DOHH2 (cell line): ENCODE data around the gene KMT2D.

Experiments used
- H3F3A ChIP-seq: fragments of 200-600 bp; sonication (generic), shearing (Covaris generic); 2 replicates; pipeline ENCODE4 v1.6.0; 2016; ENCODE audit warnings: antibody characterized with exemption, mild to moderate bottlenecking; ENCODE audit not compliant: control insufficient read depth, insufficient read depth
- H3K27ac ChIP-seq: fragments of 200-600 bp; sonication (generic); 2 replicates; pipeline ENCODE4 v1.5.1; 2014; ENCODE audit warnings: low read depth, mild to moderate bottlenecking, low read length, moderate library complexity
- H3K27me3 ChIP-seq: fragments of 200-600 bp; sonication (generic); 2 replicates; pipeline ENCODE4 v1.6.1; 2014; ENCODE audit warnings: mild to moderate bottlenecking, low read length, mixed read lengths; ENCODE audit not compliant: control insufficient read depth
- H3K36me3 ChIP-seq: fragments of 200-600 bp; sonication (generic); 2 replicates; pipeline ENCODE4 v1.6.1; 2014; ENCODE audit warnings: mild to moderate bottlenecking, low read length, moderate library complexity, mixed read lengths; ENCODE audit not compliant: control insufficient read depth
- H3K4me1 ChIP-seq: fragments of 200-600 bp; sonication (generic); 2 replicates; pipeline ENCODE4 v1.6.1; 2014; ENCODE audit warnings: mild to moderate bottlenecking, low read length, mixed read lengths; ENCODE audit not compliant: control insufficient read depth
- H3K4me2 ChIP-seq: fragments of 200-600 bp; sonication (generic); 2 replicates; pipeline ENCODE4 v1.6.0; 2014; ENCODE audit warnings: mild to moderate bottlenecking, low read length, moderate library complexity
- H3K4me3 ChIP-seq: fragments of 200-600 bp; sonication (generic); 2 replicates; pipeline ENCODE4 v1.5.1; 2014; ENCODE audit warnings: mild to moderate bottlenecking, low read length, mixed read lengths
- H3K79me2 ChIP-seq: fragments of 200-600 bp; sonication (generic); 2 replicates; pipeline ENCODE4 v1.6.1; 2014; ENCODE audit warnings: mild to moderate bottlenecking, low read length, mixed read lengths; ENCODE audit not compliant: control insufficient read depth
- H3K9me2 ChIP-seq: fragments of 200-600 bp; sonication (generic); replicated peaks from 2 replicates; pipeline ENCODE4 v1.6.1; 2014; ENCODE audit warnings: mild to moderate bottlenecking, low read length, mixed read lengths; ENCODE audit not compliant: control insufficient read depth
- H3K9me3 ChIP-seq: fragments of 200-600 bp; sonication (generic); 2 replicates; pipeline ENCODE4 v1.6.1; 2014; ENCODE audit warnings: antibody characterized with exemption, low read length, mixed read lengths; ENCODE audit not compliant: control insufficient read depth, insufficient read depth
- H4K20me1 ChIP-seq: fragments of 200-600 bp; sonication (generic); 2 replicates; pipeline ENCODE4 v1.6.0; 2014; ENCODE audit warnings: low read depth, mild to moderate bottlenecking, antibody characterized with exemption, low read length, moderate library complexity; ENCODE audit not compliant: control insufficient read depth, insufficient read depth
- EZH2phosphoT487 ChIP-seq: fragments of 200-600 bp; sonication (generic); IDR thresholded peaks from 2 replicates; pipeline ENCODE4 v1.6.1; 2017; ENCODE audit warnings: borderline replicate concordance, mild to moderate bottlenecking, antibody characterized with exemption, low read length, moderate library complexity, mixed read lengths
- TF ChIP-seq, protein P1 (sequence below): fragments of 200-600 bp; sonication (generic); IDR thresholded peaks from one replicate; pipeline ENCODE4 v1.5.1; 2014; ENCODE audit warnings: antibody characterized with exemption, mild to moderate bottlenecking, low read depth, low read length; ENCODE audit not compliant: poor library complexity, severe bottlenecking

KMT2D gene

DNA sequence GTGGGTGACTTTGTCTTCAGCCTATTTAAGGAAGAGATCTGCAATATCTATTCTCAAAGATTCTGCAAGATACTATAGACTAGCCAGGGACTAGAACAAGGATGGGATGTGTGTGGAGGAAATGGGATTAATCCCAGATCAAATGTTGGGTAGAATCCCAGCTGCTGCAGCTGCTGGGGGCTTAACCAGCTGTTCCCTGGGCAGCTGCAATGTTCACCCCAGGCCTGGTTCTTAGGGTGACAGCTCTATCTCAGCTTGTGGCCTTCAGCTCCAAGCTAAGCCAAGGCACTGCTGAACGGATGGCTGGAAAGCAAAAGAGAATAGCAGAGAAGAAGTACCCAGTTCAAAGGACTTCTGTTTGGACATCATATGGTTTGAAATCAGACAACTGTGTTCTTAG lies 19.2 kb upstream of the KMT2D start:
- H3K79me2 ChIP-seq: no peaks in the 10 kb centered on the region

DNA sequence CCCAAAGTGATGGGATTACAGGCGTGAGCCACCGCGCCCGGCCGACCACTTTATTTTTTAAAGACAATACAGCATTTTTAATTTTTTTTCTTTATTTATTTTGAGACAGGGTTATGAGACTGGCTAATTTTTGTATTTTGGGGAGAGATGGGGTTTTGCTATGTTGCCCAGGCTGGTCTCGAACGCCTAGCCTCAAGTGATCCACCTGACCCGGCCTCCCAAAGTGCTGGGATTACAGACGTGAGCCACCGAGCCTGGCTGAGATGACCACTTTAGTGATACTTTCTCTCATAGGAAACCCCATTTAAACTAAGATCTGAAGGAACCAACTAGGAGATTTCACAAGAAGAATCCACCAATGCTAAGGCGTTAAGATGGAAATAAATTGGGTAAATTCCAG lies 10.4 kb upstream of the KMT2D start:
- Histone ChIP-seq H3K36me3 (no peaks in the 10 kb centered on the region), H3K27me3 (peaks cover 7% of the 10 kb centered on the region; the same call in 1 of the 2 replicates), H3K27ac (no peak overlapping the region), H3K4me1 (peaks cover 13% of the 10 kb centered on the region), H3K4me2 (no peak overlapping the region), H3K9me2 (no peaks in the 10 kb centered on the region), H3K9me3 (no peaks in the 10 kb centered on the region), H4K20me1 (no peaks in the 10 kb centered on the region), H3K79me2 (no peaks in the 10 kb centered on the region), H3K4me3 (no peak overlapping the region), H3F3A (no peaks in the 10 kb centered on the region)
- TF ChIP-seq, protein P1, sequence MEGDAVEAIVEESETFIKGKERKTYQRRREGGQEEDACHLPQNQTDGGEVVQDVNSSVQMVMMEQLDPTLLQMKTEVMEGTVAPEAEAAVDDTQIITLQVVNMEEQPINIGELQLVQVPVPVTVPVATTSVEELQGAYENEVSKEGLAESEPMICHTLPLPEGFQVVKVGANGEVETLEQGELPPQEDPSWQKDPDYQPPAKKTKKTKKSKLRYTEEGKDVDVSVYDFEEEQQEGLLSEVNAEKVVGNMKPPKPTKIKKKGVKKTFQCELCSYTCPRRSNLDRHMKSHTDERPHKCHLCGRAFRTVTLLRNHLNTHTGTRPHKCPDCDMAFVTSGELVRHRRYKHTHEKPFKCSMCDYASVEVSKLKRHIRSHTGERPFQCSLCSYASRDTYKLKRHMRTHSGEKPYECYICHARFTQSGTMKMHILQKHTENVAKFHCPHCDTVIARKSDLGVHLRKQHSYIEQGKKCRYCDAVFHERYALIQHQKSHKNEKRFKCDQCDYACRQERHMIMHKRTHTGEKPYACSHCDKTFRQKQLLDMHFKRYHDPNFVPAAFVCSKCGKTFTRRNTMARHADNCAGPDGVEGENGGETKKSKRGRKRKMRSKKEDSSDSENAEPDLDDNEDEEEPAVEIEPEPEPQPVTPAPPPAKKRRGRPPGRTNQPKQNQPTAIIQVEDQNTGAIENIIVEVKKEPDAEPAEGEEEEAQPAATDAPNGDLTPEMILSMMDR: no peak
- no peak for TF ChIP-seq EZH2phosphoT487

More for the DNA sequence above, 19.2 kb upstream of the KMT2D start:
- Histone ChIP-seq H3K9me2 (no peaks in the 10 kb centered on the region), H3F3A (no peaks in the 10 kb centered on the region), H3K4me3 (no peak overlapping the region), H3K4me2 (no peak overlapping the region), H4K20me1 (no peaks in the 10 kb centered on the region), H3K36me3 (no peaks in the 10 kb centered on the region), H3K27ac (no peak overlapping the region), H3K9me3 (no peaks in the 10 kb centered on the region), H3K4me1 (no peaks in the 10 kb centered on the region), H3K27me3 (peaks cover 13% of the 10 kb centered on the region)
- no peak for TF ChIP-seq EZH2phosphoT487

DNA sequence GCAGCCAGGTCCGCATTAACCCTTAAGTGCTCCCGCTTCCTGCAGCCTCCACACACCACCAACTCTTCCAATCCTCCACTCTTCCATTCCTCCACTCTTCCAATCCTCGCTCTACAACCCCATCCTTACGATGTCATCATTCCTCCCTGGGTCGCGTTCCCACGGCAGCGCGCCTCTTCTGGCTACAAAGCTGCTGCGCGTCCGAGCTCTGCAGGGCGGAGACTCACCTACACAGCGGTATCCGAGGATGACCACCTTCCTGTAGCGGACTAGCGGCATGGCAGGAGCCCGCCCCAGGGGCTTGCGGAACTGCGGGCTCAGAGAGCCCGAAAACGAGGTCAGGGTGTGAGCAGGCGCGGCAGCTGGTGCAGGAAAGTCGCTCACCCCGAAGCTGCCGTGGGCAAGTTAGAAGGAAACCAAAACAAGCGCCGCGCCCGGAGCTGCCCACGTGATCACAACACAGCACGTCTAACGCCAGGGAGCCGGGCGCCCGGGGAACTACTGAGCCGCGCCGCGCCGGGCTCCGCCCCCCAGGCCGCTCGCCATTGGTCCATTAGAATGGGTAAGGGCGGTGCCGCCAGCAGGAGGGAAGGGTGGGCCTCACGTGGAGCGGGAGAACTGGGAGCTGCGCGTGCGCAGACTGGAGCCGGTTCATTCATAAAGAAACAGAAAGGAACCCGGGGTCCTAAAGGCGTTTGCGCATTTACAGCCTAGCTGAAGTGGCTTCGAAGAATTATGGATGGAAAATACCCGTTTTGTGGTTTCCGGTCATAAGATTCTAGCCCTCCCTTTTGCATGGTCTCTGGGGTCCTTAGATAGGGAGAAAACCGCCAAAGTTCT lies 9.1 kb upstream of the KMT2D start, which contains the start of gene RHEBL1:
Gene RHEBL1 (minus strand): TSS at position 473 of the 840 bp plus-strand sequence. CDS start 194 bp downstream, at position 279.
- Histone ChIP-seq H3K4me3 (peak within 1 kb of the TSS; percentile 97), H4K20me1 (no peaks in the 10 kb centered on the region), H3K4me2 (peak within 1 kb of the TSS; percentile 99), H3K9me2 (no peaks in the 10 kb centered on the region), H3K27me3 (peaks cover 7% of the 10 kb centered on the region; the same call in 1 of the 2 replicates), H3K79me2 (no peaks in the 10 kb centered on the region), H3K27ac (no peak within 1 kb of the TSS), H3F3A (no peaks in the 10 kb centered on the region), H3K36me3 (no peaks in the 10 kb centered on the region), H3K9me3 (no peaks in the 10 kb centered on the region), H3K4me1 (peaks cover 14% of the 10 kb centered on the region)
- TF ChIP-seq, protein P1: peak; percentile 58
- no peak for TF ChIP-seq EZH2phosphoT487

DNA sequence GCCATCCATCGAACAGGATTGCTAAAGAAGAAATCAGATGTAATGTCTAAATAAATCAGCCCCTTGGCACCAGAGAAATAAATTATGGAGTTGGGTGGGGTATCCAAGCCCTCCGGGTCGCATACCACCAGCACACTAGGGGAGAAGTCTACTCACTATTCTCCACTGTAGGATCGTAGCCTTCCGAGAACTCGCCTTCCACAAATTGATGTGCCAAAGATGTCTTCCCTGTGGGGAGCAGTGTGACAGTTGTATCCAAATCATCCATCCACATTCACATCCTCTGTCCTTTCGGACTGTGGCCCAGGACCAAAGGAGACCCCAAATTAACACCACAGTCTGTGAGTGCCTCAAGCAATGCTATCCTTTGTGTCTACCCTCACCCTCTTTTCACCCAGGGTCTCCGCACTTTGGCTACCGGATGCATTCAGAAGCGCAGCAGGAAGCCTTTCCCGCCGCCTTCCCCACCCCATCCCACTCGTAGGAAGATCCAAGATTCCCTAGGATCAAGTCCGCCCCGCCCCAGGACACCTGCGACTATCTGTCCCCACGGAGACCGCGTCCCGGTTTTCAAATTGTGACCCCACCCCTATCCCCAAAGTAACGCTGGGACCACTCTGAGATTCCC lies 8.4 kb upstream of the KMT2D start:
- H3K27ac ChIP-seq: no peak overlapping the region
- H3K4me2 ChIP-seq: peak overlapping the region; percentile 99
- H3K4me1 ChIP-seq: peaks cover 18% of the 10 kb centered on the region
- no peaks in the 10 kb centered on the region for H3K79me2 ChIP-seq
- peaks cover 7% of the 10 kb centered on the region; the same call in 1 of the 2 replicates for H3K27me3 ChIP-seq
- no peaks in the 10 kb centered on the region for H3F3A ChIP-seq
- H3K9me3 ChIP-seq: no peaks in the 10 kb centered on the region
- H3K9me2 ChIP-seq: no peaks in the 10 kb centered on the region
- TF ChIP-seq, protein P1: no peak
- TF ChIP-seq EZH2phosphoT487: no peak
- H3K36me3 ChIP-seq: no peaks in the 10 kb centered on the region
- H4K20me1 ChIP-seq: no peaks in the 10 kb centered on the region
- peak overlapping the region; percentile 97 for H3K4me3 ChIP-seq
